IMR-90 (cell line): ENCODE data around the gene DHDH.

Source experiments
- BHLHE40 ChIP-seq: fragments of 150-350 bp; IDR thresholded peaks from 2 replicates; pipeline ENCODE4 v1.6.1; 2016; ENCODE audit warnings: mild to moderate bottlenecking, low read depth, low read length
- CEBPB ChIP-seq: IDR thresholded peaks from 2 replicates; pipeline ENCODE4 v1.6.1; 2012; ENCODE audit warnings: low read depth, low read length, improper control_type of control experiment
- FOS ChIP-seq: fragments of 150-350 bp; IDR thresholded peaks from 2 replicates; pipeline ENCODE4 v1.6.1; 2016; ENCODE audit warnings: low read depth, low read length
- MAFK ChIP-seq: IDR thresholded peaks from 2 replicates; pipeline ENCODE4 v1.6.1; 2012; ENCODE audit warnings: low read depth, low read length, improper control_type of control experiment
- POLR2A ChIP-seq: IDR thresholded peaks from 2 replicates; pipeline ENCODE4 v1.6.1; 2012; ENCODE audit warnings: mild to moderate bottlenecking, low read depth, low read length
- RAD21 ChIP-seq: IDR thresholded peaks from 2 replicates; pipeline ENCODE4 v1.6.1; 2012; ENCODE audit warnings: low read length, improper control_type of control experiment
- RCOR1 ChIP-seq: IDR thresholded peaks from 2 replicates; pipeline ENCODE4 v1.6.1; 2012; ENCODE audit warnings: mild to moderate bottlenecking, low read length, improper control_type of control experiment; ENCODE audit not compliant: insufficient replicate concordance
- RFX5 ChIP-seq: IDR thresholded peaks from 2 replicates; pipeline ENCODE4 v1.8.0; 2012; ENCODE audit warnings: low read depth, mild to moderate bottlenecking, low read length, moderate library complexity
- SMC3 ChIP-seq: fragments of 150-350 bp; IDR thresholded peaks from 2 replicates; pipeline ENCODE4 v1.6.1; 2016; ENCODE audit warnings: low read depth, mild to moderate bottlenecking, antibody characterized with exemption, low read length, moderate library complexity
- TF ChIP-seq, protein P1 (sequence below): fragments of 150-350 bp; IDR thresholded peaks from 2 replicates; pipeline ENCODE4 v1.6.1; 2017; ENCODE audit warnings: mild to moderate bottlenecking, antibody characterized with exemption, low read length, low read depth
- TF ChIP-seq, protein P2 (sequence below): conservative IDR thresholded peaks from 2 replicates; pipeline ENCODE4 v1.5.1; 2012; ENCODE audit warnings: mild to moderate bottlenecking, low read depth, low read length, improper control_type of control experiment

DNA sequence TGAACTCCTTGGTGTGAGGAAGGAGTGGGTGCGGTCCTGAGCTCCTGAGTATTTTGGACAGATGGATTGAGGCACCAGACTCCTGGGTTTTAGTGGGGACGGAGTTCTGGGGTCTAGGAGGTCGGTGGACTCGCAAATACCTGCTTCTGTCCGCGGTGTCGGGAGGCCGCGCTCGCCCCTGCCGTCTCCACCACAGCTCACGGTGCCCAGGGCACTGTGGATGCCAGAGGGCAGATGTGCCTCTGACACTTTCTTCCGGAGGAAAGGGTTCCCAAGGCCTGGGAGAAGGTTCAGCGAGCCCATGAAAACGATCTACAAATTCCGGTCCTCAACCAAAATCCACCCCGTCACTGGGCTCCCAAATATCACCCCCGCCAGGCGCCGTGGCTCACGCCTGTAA, 38.3 kb upstream of the DHDH start:
- TF ChIP-seq, protein P1, sequence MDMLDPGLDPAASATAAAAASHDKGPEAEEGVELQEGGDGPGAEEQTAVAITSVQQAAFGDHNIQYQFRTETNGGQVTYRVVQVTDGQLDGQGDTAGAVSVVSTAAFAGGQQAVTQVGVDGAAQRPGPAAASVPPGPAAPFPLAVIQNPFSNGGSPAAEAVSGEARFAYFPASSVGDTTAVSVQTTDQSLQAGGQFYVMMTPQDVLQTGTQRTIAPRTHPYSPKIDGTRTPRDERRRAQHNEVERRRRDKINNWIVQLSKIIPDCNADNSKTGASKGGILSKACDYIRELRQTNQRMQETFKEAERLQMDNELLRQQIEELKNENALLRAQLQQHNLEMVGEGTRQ: no peak
- no peak for TF ChIP-seq FOS
- TF ChIP-seq, protein P2, sequence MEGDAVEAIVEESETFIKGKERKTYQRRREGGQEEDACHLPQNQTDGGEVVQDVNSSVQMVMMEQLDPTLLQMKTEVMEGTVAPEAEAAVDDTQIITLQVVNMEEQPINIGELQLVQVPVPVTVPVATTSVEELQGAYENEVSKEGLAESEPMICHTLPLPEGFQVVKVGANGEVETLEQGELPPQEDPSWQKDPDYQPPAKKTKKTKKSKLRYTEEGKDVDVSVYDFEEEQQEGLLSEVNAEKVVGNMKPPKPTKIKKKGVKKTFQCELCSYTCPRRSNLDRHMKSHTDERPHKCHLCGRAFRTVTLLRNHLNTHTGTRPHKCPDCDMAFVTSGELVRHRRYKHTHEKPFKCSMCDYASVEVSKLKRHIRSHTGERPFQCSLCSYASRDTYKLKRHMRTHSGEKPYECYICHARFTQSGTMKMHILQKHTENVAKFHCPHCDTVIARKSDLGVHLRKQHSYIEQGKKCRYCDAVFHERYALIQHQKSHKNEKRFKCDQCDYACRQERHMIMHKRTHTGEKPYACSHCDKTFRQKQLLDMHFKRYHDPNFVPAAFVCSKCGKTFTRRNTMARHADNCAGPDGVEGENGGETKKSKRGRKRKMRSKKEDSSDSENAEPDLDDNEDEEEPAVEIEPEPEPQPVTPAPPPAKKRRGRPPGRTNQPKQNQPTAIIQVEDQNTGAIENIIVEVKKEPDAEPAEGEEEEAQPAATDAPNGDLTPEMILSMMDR: no peak
- TF ChIP-seq RAD21: no peak
- no peak for TF ChIP-seq POLR2A
- TF ChIP-seq SMC3: no peak
- TF ChIP-seq RFX5: no peak
- no peak for TF ChIP-seq CEBPB
- TF ChIP-seq BHLHE40: no peak
- no peak for TF ChIP-seq MAFK
- TF ChIP-seq RCOR1: no peak
